OCI-LY1 (cell line): ENCODE results near the gene DPM2.

ENCODE experiments used
- EZH2 ChIP-seq: fragments of 200-600 bp; sonication (generic), shearing (Covaris generic); IDR thresholded peaks from 2 replicates; pipeline ENCODE4 v1.8.0; 2017; ENCODE audit warnings: borderline replicate concordance, mixed run types, mild to moderate bottlenecking, antibody characterized with exemption, low read length, moderate library complexity, mixed read lengths
- TF ChIP-seq, protein P1 (sequence below): fragments of 200-600 bp; sonication (generic), shearing (Covaris generic); IDR thresholded peaks from 2 replicates; pipeline ENCODE4 v1.5.1; 2017; ENCODE audit warnings: mild to moderate bottlenecking, antibody characterized with exemption, low read length, moderate library complexity, mixed read lengths

DNA sequence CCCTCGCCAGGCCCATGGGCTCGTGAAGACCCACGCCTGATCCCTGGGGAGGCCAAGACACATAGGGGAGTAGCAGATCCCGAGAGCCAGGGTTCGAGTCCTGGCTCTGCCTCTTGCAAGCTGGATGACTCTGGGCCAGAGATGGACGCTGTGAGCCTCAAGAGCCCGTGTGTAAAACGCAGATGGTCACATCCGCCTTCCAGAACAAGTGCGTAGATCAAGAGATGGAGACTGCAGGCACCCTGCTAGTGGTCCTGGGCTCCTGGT, 29.1 kb downstream of the DPM2 start:
- TF ChIP-seq, protein P1, sequence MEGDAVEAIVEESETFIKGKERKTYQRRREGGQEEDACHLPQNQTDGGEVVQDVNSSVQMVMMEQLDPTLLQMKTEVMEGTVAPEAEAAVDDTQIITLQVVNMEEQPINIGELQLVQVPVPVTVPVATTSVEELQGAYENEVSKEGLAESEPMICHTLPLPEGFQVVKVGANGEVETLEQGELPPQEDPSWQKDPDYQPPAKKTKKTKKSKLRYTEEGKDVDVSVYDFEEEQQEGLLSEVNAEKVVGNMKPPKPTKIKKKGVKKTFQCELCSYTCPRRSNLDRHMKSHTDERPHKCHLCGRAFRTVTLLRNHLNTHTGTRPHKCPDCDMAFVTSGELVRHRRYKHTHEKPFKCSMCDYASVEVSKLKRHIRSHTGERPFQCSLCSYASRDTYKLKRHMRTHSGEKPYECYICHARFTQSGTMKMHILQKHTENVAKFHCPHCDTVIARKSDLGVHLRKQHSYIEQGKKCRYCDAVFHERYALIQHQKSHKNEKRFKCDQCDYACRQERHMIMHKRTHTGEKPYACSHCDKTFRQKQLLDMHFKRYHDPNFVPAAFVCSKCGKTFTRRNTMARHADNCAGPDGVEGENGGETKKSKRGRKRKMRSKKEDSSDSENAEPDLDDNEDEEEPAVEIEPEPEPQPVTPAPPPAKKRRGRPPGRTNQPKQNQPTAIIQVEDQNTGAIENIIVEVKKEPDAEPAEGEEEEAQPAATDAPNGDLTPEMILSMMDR = no peak
- TF ChIP-seq EZH2 = no peak
